ENCODE results near the gene TRMT1.

Gene TRMT1

DNA sequence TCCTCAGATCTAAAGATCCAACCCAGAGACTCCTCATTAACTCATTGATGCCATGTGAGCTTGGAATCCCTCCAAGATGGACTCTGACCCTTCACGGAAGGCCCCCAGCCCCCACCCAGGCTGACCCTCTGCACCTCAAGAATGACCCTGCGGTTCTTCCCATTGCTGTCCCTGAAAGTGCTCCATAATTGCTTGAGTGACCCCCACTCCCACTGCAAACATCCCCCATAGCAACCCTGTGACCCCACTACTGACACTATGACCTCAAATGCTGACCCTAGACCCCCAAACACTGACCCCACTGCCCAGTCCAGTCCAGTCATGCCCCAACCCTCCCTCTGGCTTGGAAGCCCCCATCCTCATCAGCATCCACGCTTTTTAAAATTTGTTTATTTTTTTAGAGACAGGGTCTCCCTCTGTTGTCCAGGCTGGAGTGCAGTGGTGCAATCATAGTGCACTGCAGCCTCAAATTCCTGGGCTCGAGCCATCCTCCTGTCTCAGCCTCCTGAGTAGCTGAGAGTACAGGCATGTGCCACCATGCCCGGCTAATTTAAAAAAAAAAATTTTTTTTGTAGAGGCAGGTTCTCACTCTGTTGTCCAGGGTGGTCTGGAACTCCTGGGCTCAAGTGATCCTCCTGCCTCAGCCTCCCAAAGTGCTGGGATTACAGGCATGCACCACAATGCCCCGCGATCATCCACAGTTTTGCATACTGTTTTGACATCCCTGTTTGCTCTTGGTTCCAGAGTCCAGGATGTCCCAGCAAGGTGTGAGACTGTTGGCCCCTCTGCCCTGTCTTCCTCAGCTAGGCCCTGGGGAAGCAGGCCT lies 14.7 kb downstream of the TRMT1 start:
- no peak for DNase-seq

DNA sequence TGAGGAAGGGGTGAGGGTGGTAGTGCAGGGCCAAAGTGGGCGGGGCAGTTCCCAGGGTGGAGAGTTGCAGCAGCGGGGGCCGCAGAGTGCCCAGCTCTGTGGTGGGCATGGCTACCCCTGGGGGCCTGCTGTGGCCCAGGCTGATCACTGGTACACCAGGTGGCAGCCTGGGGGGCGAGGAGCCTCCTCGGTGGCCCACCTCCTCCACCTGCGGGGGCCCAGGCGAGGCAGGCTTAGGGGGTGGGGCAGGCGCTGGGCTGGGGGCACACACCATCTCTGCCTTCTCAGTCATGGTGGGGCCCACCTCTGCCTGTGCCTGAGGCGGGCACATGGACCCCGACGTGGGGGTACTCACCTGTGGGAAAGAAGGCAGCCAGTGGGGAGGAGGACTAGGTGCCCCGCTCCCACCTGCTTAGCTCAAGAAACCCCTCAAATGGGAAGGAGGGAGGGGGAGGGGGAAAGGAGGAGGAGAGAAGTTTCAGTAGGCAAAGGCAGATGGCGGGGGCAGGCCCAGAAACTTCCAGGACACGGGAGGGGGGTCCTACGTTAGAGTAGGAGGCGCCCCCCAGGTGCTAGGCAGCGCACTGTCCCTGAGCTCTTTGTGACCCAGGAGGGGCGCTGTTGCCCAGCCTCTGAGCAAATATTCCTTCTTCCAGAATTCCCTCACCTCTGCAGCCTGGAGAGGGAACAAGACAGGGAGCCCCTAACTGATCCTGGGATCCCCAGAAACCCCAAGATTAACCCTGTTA lies 15.5 kb downstream of the TRMT1 start:
- no peak for DNase-seq

DNA sequence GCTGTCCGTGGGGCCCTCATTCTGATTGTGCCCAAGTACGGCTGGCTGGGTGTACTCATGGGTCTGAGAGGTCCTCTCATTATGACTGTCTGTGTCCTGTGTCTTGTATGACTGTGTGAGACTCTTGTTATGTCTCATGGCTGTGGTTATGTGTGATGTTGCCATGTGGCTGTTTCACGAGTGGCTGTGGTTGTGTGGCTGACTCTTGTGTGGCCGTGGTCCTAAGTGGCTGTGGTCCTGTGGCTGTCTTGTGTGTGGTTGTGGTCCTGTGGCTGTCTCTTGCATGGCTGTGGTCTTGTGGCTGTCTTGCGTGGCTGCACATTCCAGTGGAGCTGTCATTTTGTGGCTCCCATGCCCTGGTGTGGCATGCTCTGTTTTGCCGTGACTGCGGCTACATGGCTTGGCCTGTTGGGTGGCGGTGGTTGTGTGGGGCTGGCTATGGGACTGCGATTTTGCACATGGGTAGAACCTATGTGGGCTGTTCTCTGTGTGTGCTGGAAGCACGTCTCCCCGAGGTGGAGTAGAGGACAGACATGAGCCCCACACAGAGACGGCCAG lies 16.4 kb downstream of the TRMT1 start:
- DNase-seq, result peak; percentile 36

DNA sequence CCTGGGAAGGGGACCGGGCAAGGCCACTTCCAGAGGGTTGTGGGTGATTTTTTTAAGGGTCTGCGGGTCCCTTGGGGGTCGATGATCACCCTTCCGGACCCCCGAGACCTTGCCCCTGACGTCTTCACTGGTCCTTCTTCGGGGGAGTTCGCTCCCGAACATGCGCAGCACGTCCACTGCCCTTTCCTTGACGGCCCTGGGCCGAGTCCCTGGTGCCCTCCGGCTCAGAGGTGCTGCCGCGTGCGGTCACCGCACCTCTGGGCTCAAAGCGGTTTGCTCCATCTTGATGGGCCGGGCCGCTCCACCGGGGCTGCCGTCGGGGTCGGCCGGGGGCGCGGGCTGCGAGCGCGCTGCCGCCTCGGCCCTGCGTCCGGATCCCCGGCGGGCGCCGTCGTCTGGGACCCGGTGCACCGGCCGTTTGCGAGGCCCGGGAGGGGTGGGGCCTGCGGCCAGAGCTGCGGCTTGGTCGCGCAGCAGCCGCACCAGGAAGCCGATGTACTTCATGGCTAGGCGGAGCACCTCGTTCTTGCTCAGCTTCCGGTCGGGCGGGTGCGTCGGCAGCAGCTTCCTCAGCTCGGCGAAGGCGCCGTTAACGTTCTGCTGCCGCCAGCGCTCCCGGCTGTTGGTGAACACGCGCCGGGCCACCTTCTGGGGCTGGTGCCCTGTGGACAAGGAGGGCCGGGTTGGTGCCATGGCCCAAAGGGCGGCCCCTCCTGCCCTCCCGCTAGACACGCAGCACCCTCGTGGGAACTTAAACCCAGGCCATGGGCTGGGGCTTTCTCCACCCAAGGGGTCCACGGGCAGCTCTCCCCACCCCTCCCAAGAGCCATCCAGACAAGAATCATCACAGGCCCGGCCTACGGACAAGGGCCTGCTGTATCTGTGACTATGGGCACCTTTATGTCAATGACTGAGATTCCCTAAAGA lies 17.2 kb downstream of the TRMT1 start:
- DNase-seq, result peak; percentile 89

DNA sequence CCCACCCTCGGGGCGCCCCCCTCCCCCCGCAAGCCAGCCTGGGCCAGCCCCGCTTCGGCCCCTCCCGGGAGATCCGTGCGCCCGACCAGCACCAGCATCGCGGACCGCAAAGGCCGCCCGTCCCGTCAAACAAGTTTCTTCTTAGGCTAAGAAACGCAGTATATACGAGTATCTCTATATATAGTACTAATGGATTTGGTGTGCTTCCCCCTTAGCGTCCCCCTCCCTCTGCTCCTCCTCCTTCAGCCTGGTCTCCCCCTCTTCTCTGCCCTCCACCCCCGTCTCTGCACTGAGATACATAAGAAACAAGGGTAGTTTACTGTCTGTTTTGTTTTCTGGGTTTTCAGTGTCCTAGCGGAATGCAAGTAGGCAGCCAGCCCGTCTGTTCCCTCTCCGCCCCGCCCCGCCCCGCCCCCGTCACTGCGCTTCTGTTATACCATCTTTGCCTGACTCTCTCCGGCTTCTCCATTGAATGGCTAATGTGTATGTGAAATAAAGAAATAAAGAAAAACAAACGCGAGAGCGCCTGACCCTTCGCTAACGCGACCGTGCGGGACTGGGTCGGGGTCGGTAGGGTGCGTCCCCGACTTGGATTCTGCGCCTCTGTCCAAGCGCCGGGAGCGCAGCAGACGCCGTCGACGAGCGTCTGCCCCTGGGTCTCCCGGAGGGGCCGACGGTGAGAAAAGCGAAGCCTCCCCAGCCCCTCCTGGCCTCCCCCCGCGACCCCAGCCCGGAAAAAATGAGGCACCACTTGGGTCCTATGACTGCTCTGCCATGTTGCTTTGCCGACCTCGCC lies 18.1 kb downstream of the TRMT1 start:
- peak; percentile 56 for DNase-seq

DNA sequence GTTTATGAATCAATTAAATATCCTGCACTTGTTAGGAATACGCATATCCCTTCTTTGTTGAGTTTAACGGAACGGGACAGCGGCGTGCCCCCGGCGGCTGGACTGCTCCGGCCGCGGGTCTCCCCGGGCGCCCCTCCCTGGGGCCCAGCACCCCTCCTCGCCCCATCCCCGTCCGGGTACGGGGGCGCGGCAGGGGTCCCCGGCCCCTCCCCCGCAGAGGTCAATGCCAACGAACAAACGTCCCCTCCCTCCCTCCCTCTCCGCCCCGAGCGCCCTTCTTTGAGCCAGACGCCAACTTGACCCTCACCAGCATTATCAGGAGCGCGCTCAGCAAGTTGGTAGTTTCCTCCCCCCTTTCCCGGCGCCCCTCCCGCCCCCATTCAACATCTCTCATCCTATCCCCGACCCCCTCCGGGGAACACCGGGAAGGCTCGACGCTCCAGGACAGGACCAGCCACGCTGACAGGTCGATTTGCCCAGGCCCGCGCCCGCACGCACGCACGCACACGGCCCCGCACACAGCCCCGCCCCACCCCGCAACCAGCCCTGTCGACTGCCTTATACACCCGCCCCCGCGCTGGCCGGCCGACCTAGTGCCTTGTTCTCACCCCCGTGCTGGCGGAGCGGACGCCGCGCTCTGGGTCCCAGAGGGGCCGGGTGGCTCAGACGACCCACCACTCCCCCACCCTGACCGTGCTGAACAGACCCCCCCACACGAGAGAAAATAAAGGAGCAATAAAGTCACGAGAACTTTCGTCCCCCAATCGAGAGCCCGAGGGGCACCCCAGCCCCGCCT lies 18.9 kb downstream of the TRMT1 start:
- peak; percentile 44 for DNase-seq

DNA sequence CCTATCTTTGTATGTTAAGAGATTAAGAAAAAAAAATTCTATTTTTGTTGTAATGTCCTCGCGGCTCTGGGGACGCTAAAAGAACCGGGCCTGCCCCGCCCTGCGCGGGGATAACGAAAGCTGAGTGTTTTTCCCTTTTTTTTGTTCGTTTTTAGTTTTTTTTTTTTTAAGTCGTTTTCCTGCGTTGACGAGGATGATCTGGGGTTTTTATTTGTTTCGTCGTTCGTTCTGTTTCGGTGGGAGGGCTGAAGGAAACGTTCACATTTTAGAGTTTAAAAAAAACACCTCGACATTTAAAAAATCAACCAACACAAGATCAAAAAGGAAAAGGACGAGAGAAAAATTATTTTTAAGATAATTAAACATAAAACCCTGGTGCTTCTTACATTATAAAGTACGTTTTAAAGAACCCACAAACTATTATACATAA lies 19.5 kb downstream of the TRMT1 start:
- no peak for DNase-seq

DNA sequence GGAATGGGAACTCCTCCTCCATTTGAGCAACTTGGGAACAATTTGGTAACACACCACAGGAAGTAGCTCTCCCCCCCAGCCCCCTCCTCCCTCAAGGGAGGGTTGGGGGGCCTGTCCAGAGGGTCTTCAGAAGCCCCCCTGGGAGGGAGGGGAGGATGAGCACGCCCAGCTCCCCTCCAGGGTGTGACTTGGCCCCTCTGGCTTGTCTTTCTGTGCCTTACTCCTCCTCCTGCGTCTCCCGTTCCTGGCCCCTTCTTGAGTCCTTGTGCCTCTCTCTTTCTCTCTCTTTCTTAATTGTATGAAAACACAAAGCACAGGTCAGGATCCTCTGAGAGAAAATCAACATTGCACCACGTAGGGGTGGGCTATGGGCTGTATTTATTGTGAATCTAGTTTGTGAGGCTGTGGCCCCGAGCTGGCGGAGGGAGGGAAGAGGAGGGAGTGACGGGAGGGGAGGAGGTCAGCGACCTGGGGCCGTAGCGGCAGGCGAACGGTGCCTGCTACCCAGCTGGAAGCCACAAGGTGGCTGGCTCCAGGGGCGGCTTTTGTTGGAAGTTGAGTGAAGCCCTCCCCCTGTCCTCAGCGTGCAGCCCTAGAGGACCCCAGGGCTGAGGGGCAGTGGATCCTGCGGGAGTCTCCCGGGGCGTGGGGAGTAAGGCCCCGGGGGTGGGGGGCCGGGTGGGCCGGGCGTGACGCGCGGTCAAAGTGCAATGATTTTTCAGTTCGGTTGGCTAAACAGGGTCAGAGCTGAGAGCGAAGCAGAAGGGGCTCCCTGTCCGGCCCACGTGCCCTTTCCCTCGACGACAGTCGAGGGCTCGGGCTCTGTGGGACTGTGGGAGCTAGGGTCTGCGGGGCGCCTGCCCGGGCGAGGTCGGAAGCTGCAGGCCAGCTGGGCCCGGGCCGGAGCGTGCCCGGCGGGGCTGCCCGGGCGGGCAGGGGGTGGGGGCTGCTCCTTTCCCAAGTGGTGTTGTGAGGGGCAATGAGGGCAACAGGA lies 20.3 kb downstream of the TRMT1 start:
- peak; percentile 22 for DNase-seq

DNA sequence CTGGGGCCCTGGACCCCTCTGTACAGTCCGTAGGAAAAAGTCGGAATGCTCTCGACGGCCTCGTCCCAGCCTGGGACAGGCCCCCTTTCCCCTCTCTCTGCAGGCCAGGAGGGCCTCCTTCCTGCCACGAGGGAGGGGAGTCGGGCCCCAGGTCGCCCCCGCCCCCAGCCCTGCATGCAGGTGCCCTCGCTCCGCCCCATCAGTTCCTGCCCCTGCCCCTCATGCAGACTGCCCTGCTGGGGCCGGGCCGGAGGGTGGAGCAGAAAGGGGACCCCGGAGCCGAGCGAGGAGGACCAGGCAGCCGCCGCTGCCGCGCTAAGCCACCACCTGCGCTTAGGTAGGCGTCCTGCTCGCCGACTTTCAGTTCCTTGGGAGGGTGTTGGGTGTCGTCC lies 21.2 kb downstream of the TRMT1 start:
- DNase-seq, result no peak

DNA sequence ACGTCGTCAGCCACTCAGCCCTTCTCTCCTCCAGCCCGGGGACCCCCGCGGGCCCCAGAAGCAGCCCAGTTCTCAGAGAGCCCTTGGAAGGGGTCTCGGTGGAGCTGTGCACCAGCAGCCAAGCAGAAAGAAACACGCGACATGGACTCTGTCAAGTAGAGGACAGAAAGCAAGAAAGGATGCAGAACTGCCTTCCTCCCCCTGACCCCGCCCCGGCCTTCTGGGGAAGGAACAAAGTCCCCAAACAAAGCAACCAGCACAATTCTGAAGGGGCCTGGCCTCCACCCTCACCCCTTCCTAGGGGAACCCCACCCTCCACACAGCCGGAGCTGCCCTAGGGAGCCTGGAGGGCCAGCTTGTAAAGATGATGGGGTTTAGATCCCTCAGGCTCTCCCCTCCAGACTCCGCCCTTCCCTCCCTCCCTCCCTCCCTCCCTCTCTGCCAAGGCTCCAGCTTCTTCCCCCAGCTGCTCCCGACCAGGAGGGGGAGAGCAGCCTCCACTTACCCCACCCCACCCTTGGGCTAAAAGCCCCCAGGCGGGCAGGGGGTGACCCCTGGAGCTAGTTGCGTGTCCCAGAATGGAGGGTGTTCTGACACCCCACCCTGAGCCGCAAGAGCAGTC lies 21.7 kb downstream of the TRMT1 start:
- no peak for DNase-seq

DNA sequence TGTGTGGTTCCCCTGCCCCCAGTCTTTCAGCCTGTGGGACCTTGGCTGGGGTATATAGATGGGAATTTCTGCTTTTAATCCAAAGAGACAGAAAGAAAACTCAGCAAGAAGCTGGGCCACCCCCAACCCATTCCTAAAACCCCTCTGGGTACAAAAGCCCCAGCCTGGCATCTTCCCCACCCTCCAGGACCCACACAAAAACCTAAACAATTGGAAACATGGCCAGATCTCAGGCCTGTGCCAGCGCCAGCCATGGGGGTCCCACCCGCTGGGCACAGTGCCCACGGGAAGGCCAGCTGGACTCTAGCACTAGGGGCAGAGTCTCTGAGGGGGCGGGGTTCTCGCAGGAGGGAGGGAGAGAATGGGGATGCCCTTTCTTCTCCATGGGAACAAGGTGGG lies 22.4 kb downstream of the TRMT1 start:
- DNase-seq, result no peak

DNA sequence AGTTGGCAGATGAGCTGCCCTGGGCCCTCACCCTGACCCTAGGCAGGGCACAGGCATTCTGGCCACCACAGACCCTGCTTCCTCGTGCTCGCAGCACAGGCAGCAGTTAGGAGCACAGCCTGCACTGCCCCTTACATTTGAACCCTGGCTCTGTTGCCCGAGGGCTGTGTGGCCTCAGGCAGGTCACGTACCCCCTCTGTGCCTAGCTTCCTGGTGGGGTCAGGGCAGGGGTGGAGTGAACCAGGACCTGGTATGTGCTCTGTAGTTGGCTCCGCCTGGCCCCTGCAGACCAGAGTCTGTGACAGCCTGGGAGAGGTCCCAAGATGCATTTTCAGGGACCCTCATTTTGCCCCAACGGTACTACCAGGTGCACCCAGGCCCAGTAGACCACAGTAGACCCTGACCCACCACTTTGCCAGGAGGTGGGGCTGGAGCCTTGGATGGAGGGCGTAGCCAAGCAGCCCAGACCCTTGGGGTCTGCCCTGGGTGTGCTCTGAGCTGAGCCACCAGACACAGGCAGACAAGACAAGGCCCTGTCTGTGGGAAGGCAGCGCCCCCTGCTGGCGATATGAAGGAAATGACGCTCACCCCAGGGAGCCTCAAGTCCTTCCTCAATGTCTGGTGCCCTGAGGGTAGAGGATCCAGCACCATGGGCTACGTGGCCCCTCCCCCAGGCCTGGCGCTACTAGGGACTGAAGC lies 23.0 kb downstream of the TRMT1 start:
- peak; percentile 80 for DNase-seq

DNA sequence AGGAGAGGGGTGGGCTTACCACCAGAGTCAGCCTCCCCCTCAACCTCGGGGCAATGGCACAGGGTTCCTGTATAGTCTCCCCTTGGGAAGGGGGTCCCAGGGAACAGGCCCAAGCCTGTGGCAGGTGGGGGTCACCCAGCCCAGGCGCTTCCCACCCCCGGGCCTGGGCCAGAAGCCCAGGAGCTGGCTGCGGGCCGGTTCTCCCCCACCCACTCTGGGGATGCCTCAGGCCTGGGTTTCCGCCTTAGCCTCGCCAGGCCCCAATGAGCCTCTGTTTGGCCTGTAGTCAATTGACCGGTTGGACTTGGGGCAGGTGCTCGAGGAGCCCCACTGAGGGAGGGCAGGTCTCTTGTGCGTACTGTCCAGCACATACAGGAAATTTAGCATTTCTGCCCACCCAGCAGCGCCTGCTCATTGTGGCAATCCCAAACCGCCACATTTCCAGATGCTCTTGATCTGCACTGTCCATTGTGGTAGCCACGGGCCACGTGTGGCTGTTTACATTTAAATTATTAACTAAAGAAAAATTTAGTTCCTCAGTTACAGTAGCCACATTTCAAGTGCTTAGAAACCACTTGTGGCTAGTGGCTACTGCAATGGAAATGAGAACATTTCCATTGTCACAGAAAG lies 23.8 kb downstream of the TRMT1 start:
- DNase-seq, result no peak

DNA sequence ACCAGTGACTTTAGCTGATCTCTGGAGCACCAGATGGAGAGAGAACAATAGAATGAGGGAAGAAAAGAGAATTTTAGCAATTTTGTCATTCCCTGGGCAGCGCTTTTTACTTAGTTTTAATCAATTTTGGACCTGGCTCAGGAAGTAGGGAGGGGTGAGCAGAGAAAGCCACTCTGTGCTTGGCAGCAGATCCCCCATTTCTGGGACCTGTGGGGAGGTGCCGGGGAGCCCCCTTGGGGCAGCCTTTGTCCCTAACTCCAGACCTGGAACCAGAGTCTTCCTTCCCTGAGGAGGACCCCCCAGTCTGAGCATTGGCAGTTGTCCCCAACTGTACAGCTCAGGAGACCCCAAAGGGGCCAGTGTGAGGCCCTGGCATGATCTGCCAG lies 24.4 kb downstream of the TRMT1 start:
- DNase-seq, result no peak

DNA sequence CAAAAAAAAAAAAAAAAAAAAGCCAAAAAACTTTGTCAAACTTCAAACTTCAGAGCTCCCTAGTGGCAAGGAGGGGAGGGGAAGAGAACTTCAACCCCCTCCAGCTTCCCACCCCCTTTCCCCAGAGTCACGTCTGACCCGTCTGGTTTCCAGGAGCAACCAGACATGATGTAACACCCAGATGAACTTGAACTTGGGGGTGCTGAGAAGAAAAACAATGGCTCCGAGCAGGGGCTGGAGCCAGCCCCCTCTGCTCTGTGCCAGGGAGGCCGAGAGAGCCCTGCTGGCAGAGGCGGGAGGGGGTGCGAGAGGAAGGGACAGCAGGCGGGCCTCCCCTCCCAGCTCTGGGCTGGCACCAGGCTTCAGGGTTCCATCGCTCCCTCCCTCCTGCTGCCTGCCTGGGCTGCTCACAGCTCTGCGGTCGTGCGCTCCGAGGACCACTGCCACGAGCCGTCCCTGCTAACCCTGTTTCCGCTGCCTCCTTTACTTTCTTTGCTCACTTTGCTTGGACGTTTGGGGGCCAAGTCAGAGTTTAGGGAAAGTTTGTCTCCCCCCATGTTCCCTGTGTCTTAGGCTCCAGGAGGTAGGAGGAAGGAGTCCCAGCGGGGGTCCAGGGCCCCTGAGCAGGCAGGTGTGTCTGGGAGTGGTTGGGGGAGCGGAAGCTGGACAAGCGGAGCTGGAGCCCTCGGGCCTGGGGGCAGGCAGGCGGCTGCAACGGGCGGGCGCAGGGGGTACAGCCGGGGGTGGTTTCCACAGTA lies 25.0 kb downstream of the TRMT1 start:
- DNase-seq, result no peak

DNA sequence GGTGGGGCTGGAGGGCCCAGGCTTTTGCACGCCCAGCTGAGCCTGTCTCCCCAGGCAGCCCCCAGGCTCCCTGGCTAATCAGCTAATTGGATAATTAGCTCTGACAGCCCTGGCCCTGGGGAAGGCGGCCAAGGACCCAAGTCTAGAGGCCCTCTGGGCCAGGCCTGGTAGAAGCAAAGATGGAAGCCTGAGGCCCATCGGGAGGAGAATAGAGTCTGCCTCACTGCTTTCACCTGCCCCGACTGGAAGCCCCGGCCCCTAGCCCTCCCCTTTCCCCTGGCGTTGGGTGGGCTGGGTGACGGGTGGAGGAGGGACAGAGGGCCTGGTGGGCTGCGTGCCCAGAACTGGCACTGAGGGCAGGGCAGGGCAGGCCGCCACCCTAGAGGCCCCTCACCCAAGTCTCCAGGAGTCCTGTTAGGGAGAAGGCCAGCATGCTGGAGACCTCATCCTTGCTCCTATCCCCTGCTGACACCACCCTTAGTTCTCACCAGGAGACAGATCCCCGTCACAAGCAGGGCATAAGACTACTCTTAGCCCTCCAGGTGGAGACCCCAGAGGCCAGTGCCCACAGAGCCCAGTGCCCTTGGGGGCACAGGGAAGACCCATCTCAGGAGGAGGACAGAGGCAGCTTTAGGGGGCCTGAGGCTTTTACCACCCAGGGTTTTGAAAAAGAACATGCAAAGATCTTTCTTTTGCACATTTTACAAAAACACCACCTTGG lies 25.9 kb downstream of the TRMT1 start:
- no peak for DNase-seq

All from DMS53 (cell line).